Stimulated activated CD8-positive, alpha-beta memory T cell treated with anti-CD3 and anti-CD28 coated beads, Interleukin-4, amount 100 ng/mL, for 4 hours (primary cell): ENCODE measurements around the gene HS3ST2.

Source experiments
- DNase-seq, 2 donors: peaks; one replicate each; pipeline ENCODE4 v3.0.0-alpha.2; 2020; ENCODE audit warnings: low read depth in 2 of 2, low spot score in 1 of 2

HS3ST2 gene

GRCh38 chr16:22813948-22814710 is at the start of gene HS3ST2:
Gene HS3ST2, plus strand, starts transcription at chr16:22814162. Its CDS starts 449 bp downstream, at chr16:22814611.
- no peak for DNase-seq

GRCh38 chr16:22764662-22765327 is 49.2 kb upstream of the HS3ST2 start:
- no peak for DNase-seq

- DNase-seq: no peak
These were observed 48.5 kb upstream of the HS3ST2 start for GRCh38 chr16:22765479-22765878.

GRCh38 chr16:22770866-22771265 is 43.1 kb upstream of the HS3ST2 start:
- no peak for DNase-seq

GRCh38 chr16:22771551-22771950 is 42.4 kb upstream of the HS3ST2 start:
- no peak for DNase-seq

- DNase-seq: no peak
These were observed 38.6 kb upstream of the HS3ST2 start for GRCh38 chr16:22775220-22775922.

- DNase-seq: no peak
These were observed 32.5 kb upstream of the HS3ST2 start for GRCh38 chr16:22781480-22781879.

- no peak for DNase-seq
These were observed 31.6 kb upstream of the HS3ST2 start for GRCh38 chr16:22782314-22782713.

GRCh38 chr16:22784690-22785214 is 29.2 kb upstream of the HS3ST2 start:
- DNase-seq: no peak

- no peak for DNase-seq
These were observed 28.4 kb upstream of the HS3ST2 start for GRCh38 chr16:22785552-22785951.

- DNase-seq: no peak
These were observed 27.7 kb upstream of the HS3ST2 start for GRCh38 chr16:22786284-22786683.

- DNase-seq: no peak
These were observed 27.3 kb upstream of the HS3ST2 start for GRCh38 chr16:22786691-22787090.

GRCh38 chr16:22787466-22788192 is 26.3 kb upstream of the HS3ST2 start:
- no peak for DNase-seq

GRCh38 chr16:22788193-22788530 is 25.8 kb upstream of the HS3ST2 start:
- no peak for DNase-seq

- DNase-seq: no peak
These were observed 24.5 kb upstream of the HS3ST2 start for GRCh38 chr16:22789281-22789945.

GRCh38 chr16:22797551-22797950 is 16.4 kb upstream of the HS3ST2 start:
- DNase-seq: no peak

GRCh38 chr16:22799113-22799512 is 14.8 kb upstream of the HS3ST2 start:
- DNase-seq: no peak

- no peak for DNase-seq
These were observed 9.1 kb upstream of the HS3ST2 start for GRCh38 chr16:22804893-22805292.

- DNase-seq: no peak
These were observed 8.6 kb upstream of the HS3ST2 start for GRCh38 chr16:22805326-22805725.

- no peak for DNase-seq
These were observed 7.2 kb upstream of the HS3ST2 start for GRCh38 chr16:22806811-22807210.

- DNase-seq: no peak
These were observed 3.7 kb upstream of the HS3ST2 start for GRCh38 chr16:22810226-22810625.
